IMR-90 (cell line): ENCODE measurements around the gene IL17REL. TPM values are rescaled to one million over a fixed set of nuclear protein-coding genes. Genes with fewer than 3 reads are reported as not detected.

Experiments used
- ATAC-seq: fragments of 200-7000 bp; cut with Tn5 transposase; 2 replicates; pipeline ENCODE4 v1.9.1; 2020; ENCODE audit warnings: low read depth, mild to moderate bottlenecking, moderate library complexity
- BruUV-seq: library from RNA; stranded (reverse); fragments of 400-500 nt; replicated peaks from 2 replicates; lab custom pipeline; 2021; lab: Mats Ljungman, UMichigan
- CTCF ChIA-PET: fragments of 300-600 bp; formaldehyde crosslinking; extraction: SDS; loops from one replicate; lab custom pipeline; 2021; ENCODE audit warnings: antibody characterized with exemption; lab: Yijun Ruan, JAX
- POLR2A ChIA-PET: fragments of 300-600 bp; sonication (Branson Sonifier 250); formaldehyde crosslinking; loops from one replicate; lab custom pipeline; 2022; ENCODE audit warnings: antibody characterized with exemption; ENCODE audit not compliant: unreplicated experiment; lab: Charles Lee
- DNase-seq: peaks from one replicate; pipeline ENCODE4 v3.0.0; 2013
- H2AFZ ChIP-seq: replicated peaks from 2 replicates; pipeline ENCODE3; 2013; ENCODE audit warnings: low read length, mild to moderate bottlenecking; ENCODE audit not compliant: poor library complexity
- H2AK5ac ChIP-seq: 2 replicates; pipeline ENCODE4 v1.6.1; 2013; ENCODE audit warnings: low read depth, low read length, inconsistent platforms
- H2AK9ac ChIP-seq: replicated peaks from 2 replicates; pipeline ENCODE3; 2013; ENCODE audit warnings: mild to moderate bottlenecking, low read depth, low read length, moderate library complexity; ENCODE audit not compliant: poor library complexity
- H2BK120ac ChIP-seq: 2 replicates; pipeline ENCODE4 v1.6.1; 2013; ENCODE audit warnings: low read depth, low read length, inconsistent platforms
- H2BK15ac ChIP-seq: 3 replicates; pipeline ENCODE4 v1.6.1; 2013; ENCODE audit warnings: low read depth, low read length, inconsistent platforms
- H2BK20ac ChIP-seq: 2 replicates; pipeline ENCODE4 v1.6.1; 2013; ENCODE audit warnings: low read depth, mild to moderate bottlenecking, inconsistent platforms, low read length, moderate library complexity
- H2BK5ac ChIP-seq: 2 replicates; pipeline ENCODE4 v1.6.1; 2013; ENCODE audit warnings: mild to moderate bottlenecking, low read depth, low read length, inconsistent platforms; ENCODE audit not compliant: poor library complexity, severe bottlenecking
- H3K14ac ChIP-seq: replicated peaks from 2 replicates; pipeline ENCODE4 v1.6.1; 2013; ENCODE audit warnings: low read depth, low read length, inconsistent platforms
- H3K18ac ChIP-seq: 2 replicates; pipeline ENCODE4 v1.6.1; 2013; ENCODE audit warnings: low read depth, low read length, control low read depth
- H3K23ac ChIP-seq: 2 replicates; pipeline ENCODE4 v1.6.1; 2013; ENCODE audit warnings: low read depth, low read length, inconsistent platforms
- H3K27ac ChIP-seq: 2 replicates; pipeline ENCODE4 v1.5.1; 2013; ENCODE audit warnings: mild to moderate bottlenecking, control low read depth, low read length; ENCODE audit not compliant: insufficient read depth
- H3K27me3 ChIP-seq: 2 replicates; pipeline ENCODE4 v1.6.1; 2013; ENCODE audit warnings: low read length; ENCODE audit not compliant: control insufficient read depth, insufficient read depth
- H3K36me3 ChIP-seq: 2 replicates; pipeline ENCODE4 v1.6.1; 2013; ENCODE audit warnings: low read length, mixed read lengths; ENCODE audit not compliant: control insufficient read depth, insufficient read depth
- H3K4ac ChIP-seq: 2 replicates; pipeline ENCODE4 v1.6.1; 2013; ENCODE audit warnings: low read depth, low read length, inconsistent platforms
- H3K4me1 ChIP-seq: 2 replicates; pipeline ENCODE4 v1.6.1; 2013; ENCODE audit warnings: low read length, mixed read lengths; ENCODE audit not compliant: control insufficient read depth, insufficient read depth
- H3K4me2 ChIP-seq: 2 replicates; pipeline ENCODE4 v1.6.1; 2013; ENCODE audit warnings: low read depth, mild to moderate bottlenecking, control low read depth, low read length, moderate library complexity
- H3K4me3 ChIP-seq: 2 replicates; pipeline ENCODE4 v1.5.1; 2013; ENCODE audit warnings: low read depth, mild to moderate bottlenecking, control low read depth, low read length, moderate library complexity; ENCODE audit not compliant: insufficient read depth
- H3K56ac ChIP-seq: 2 replicates; pipeline ENCODE4 v1.6.1; 2013; ENCODE audit warnings: low read length, inconsistent platforms; ENCODE audit not compliant: insufficient read depth; ENCODE audit errors: extremely low read depth
- H3K79me1 ChIP-seq, 2 experiments: 2 replicates each; pipeline ENCODE4 v1.6.1; 2013; ENCODE audit warnings: low read length in 2 of 2, inconsistent platforms in 1 of 2, low read depth in 1 of 2
- H3K9ac ChIP-seq: 2 replicates; pipeline ENCODE4 v1.6.1; 2013; ENCODE audit warnings: low read depth, low read length, control low read depth
- H3K9me1 ChIP-seq: 2 replicates; pipeline ENCODE4 v1.6.1; 2013; ENCODE audit warnings: low read length, inconsistent platforms; ENCODE audit not compliant: insufficient read depth
- H3K9me3 ChIP-seq: 2 replicates; pipeline ENCODE4 v1.6.1; 2013; ENCODE audit warnings: low read length; ENCODE audit not compliant: control insufficient read depth, insufficient read depth
- H4K20me1 ChIP-seq: 2 replicates; pipeline ENCODE4 v1.6.1; 2013; ENCODE audit warnings: low read length, inconsistent platforms; ENCODE audit not compliant: insufficient read depth
- H4K5ac ChIP-seq: 2 replicates; pipeline ENCODE4 v1.6.1; 2013; ENCODE audit warnings: mild to moderate bottlenecking, low read depth, low read length, control low read depth
- H4K8ac ChIP-seq, 2 experiments: 2 replicates each; pipeline ENCODE4 v1.6.1; 2013; ENCODE audit warnings: low read depth in 2 of 2, low read length in 2 of 2, control low read depth in 1 of 2, inconsistent platforms in 1 of 2
- H4K91ac ChIP-seq: 2 replicates; pipeline ENCODE4 v1.6.1; 2013; ENCODE audit warnings: low read depth, low read length, inconsistent platforms; ENCODE audit not compliant: insufficient read depth
- BHLHE40 ChIP-seq: fragments of 150-350 bp; IDR thresholded peaks from 2 replicates; pipeline ENCODE4 v1.6.1; 2016; ENCODE audit warnings: mild to moderate bottlenecking, low read depth, low read length
- CEBPB ChIP-seq: IDR thresholded peaks from 2 replicates; pipeline ENCODE4 v1.6.1; 2012; ENCODE audit warnings: low read depth, low read length, improper control_type of control experiment
- CHD1 ChIP-seq: IDR thresholded peaks from 2 replicates; pipeline ENCODE4 v1.6.1; 2012; ENCODE audit warnings: low read depth, low read length, improper control_type of control experiment
- CTCF ChIP-seq: conservative IDR thresholded peaks from 2 replicates; pipeline ENCODE4 v1.5.1; 2012; ENCODE audit warnings: mild to moderate bottlenecking, low read depth, low read length, improper control_type of control experiment
- ELK1 ChIP-seq: fragments of 150-350 bp; IDR thresholded peaks from 2 replicates; pipeline ENCODE4 v1.6.1; 2016; ENCODE audit warnings: low read depth, mild to moderate bottlenecking, low read length, moderate library complexity, borderline replicate concordance
- FOS ChIP-seq: fragments of 150-350 bp; IDR thresholded peaks from 2 replicates; pipeline ENCODE4 v1.6.1; 2016; ENCODE audit warnings: low read depth, low read length
- MAFK ChIP-seq: IDR thresholded peaks from 2 replicates; pipeline ENCODE4 v1.6.1; 2012; ENCODE audit warnings: low read depth, low read length, improper control_type of control experiment
- MAZ ChIP-seq: IDR thresholded peaks from 2 replicates; pipeline ENCODE4 v1.6.1; 2012; ENCODE audit warnings: low read depth, mild to moderate bottlenecking, low read length, improper control_type of control experiment, moderate library complexity, borderline replicate concordance
- MXI1 ChIP-seq: IDR thresholded peaks from 2 replicates; pipeline ENCODE4 v1.6.1; 2012; ENCODE audit warnings: low read depth, mild to moderate bottlenecking, low read length, moderate library complexity, borderline replicate concordance
- NFE2L2 ChIP-seq: fragments of 150-350 bp; IDR thresholded peaks from 2 replicates; pipeline ENCODE4 v1.6.1; 2016; ENCODE audit warnings: low read depth, mild to moderate bottlenecking, low read length
- POLR2A ChIP-seq: IDR thresholded peaks from 2 replicates; pipeline ENCODE4 v1.6.1; 2012; ENCODE audit warnings: mild to moderate bottlenecking, low read depth, low read length
- RAD21 ChIP-seq: IDR thresholded peaks from 2 replicates; pipeline ENCODE4 v1.6.1; 2012; ENCODE audit warnings: low read length, improper control_type of control experiment
- RCOR1 ChIP-seq: IDR thresholded peaks from 2 replicates; pipeline ENCODE4 v1.6.1; 2012; ENCODE audit warnings: mild to moderate bottlenecking, low read length, improper control_type of control experiment; ENCODE audit not compliant: insufficient replicate concordance
- RFX5 ChIP-seq: IDR thresholded peaks from 2 replicates; pipeline ENCODE4 v1.8.0; 2012; ENCODE audit warnings: low read depth, mild to moderate bottlenecking, low read length, moderate library complexity
- SMC3 ChIP-seq: fragments of 150-350 bp; IDR thresholded peaks from 2 replicates; pipeline ENCODE4 v1.6.1; 2016; ENCODE audit warnings: low read depth, mild to moderate bottlenecking, antibody characterized with exemption, low read length, moderate library complexity
- USF2 ChIP-seq: fragments of 150-350 bp; IDR thresholded peaks from 2 replicates; pipeline ENCODE4 v1.6.1; 2017; ENCODE audit warnings: mild to moderate bottlenecking, antibody characterized with exemption, low read length, low read depth
- WGBS, 2 experiments: methylation state at CpG; one replicate each; pipeline versions ENCODE4 v1.1.5 to v1.1.7; 2013; ENCODE audit warnings: missing lambda C conversion rate in 2 of 2; ENCODE audit not compliant: insufficient read length in 1 of 2; ENCODE audit errors: extremely low coverage in 2 of 2; 5-methylcytosine and 5-hydroxymethylcytosine counted together
- dilution Hi-C: fragments of 300-500 bp; cut with HindIII; formaldehyde crosslinking; loops from one replicate; pipeline ENCODE4 v1.14.3; 2018; ENCODE audit warnings: low sequenced_read_pairs; ENCODE audit not compliant: unreplicated experiment
- in situ Hi-C: fragments of 300-500 bp; cut with MboI; formaldehyde crosslinking; loops from 3 replicates; pipeline ENCODE4 v1.14.3; 2019; ENCODE audit warnings: low sequenced_read_pairs, inconsistent platforms, mixed read lengths
- intact Hi-C: fragments of 100-400 bp; cut with micrococcal nuclease; formaldehyde crosslinking; loops from 2 replicates; pipeline ENCODE4 v1.10.0; 2022
- polyA plus RNA-seq, 3 experiments: library from polyadenylated mRNA; depleted of rRNA; stranded (reverse); fragments of >200 nt; gene quantifications; 2 replicates each; pipeline ENCODE4 v1.2.3, GENCODE V29; 2012; ENCODE audit warnings: low replicate concordance in 1 of 3
- total RNA-seq: library from RNA; depleted of rRNA; stranded (reverse); fragments of >200 nt; gene quantifications from 2 replicates; pipeline ENCODE4 v1.2.3, GENCODE V29; 2012

Gene IL17REL
- total and polyA plus RNA-seq, 2 of the 4 experiments (the other 2 are of a cell fraction): not detected

- H4K5ac ChIP-seq: no peak overlapping the region
- in situ Hi-C loops (no loop called here), dilution Hi-C loops (no loop called here), intact Hi-C loops (no loop called here)
- H2AK9ac ChIP-seq: no peak overlapping the region
- no peak overlapping the region for H2AK5ac ChIP-seq
- H3K4me1 ChIP-seq: no peaks in the 10 kb centered on the region
- ATAC-seq (no peak), DNase-seq (no peak)
- no peaks in the 10 kb centered on the region for H3K79me1 ChIP-seq
- H3K36me3 ChIP-seq: no peaks in the 10 kb centered on the region
- H3K4me3 ChIP-seq: no peak overlapping the region
- no peak for TF ChIP-seq MXI1
- TF ChIP-seq NFE2L2: no peak
- TF ChIP-seq USF2: no peak
- TF ChIP-seq POLR2A: no peak
- no peak for TF ChIP-seq SMC3
- no peak for TF ChIP-seq CHD1
- no peak for TF ChIP-seq MAFK
- TF ChIP-seq FOS: no peak
- no peak for TF ChIP-seq ELK1
- TF ChIP-seq RFX5: no peak
- TF ChIP-seq RCOR1: no peak
- TF ChIP-seq RAD21: no peak
- no peak for TF ChIP-seq CTCF
- no peak for TF ChIP-seq CEBPB
- no peak for TF ChIP-seq BHLHE40
- no peak for TF ChIP-seq MAZ
- no peak overlapping the region for H3K56ac ChIP-seq
- H3K14ac ChIP-seq: no peak overlapping the region
- no peak overlapping the region for H3K9ac ChIP-seq
- no peak overlapping the region for H2BK15ac ChIP-seq
- no peak overlapping the region for H2AFZ ChIP-seq
- ChIA-PET CTCF (no interaction called here), POLR2A (no interaction called here)
- no peaks in the 10 kb centered on the region for H4K20me1 ChIP-seq
- H3K27me3 ChIP-seq: peaks cover 43% of the 10 kb centered on the region
- H4K91ac ChIP-seq: no peak overlapping the region
- H3K4ac ChIP-seq: no peak overlapping the region
- H3K23ac ChIP-seq: no peak overlapping the region
- H3K4me2 ChIP-seq: no peak overlapping the region
- H4K8ac ChIP-seq: no peak overlapping the region
- no peak overlapping the region for H2BK20ac ChIP-seq
- no peak overlapping the region for H2BK120ac ChIP-seq
- BruUV-seq: no TSS peak
- H2BK5ac ChIP-seq: no peak overlapping the region
- whole genome bisulfite sequencing, 2 experiments: 68% methylated on average over 14 of the region's 35 CpGs; no CpG with 5 or more reads in 1 of the 2 experiments
- no peaks in the 10 kb centered on the region for H3K9me1 ChIP-seq
- peaks cover 6% of the 10 kb centered on the region for H3K9me3 ChIP-seq
- H3K27ac ChIP-seq: no peak overlapping the region
- H3K18ac ChIP-seq: no peak overlapping the region
These were observed 32.9 kb upstream of the IL17REL start for GRCh38 chr22:50045211-50046018.
